Heart left ventricle (tissue), 16 donors: Measurements from ENCODE around the gene KCND3. TPM values are rescaled to one million over a fixed set of nuclear protein-coding genes. Genes with fewer than 3 reads are reported as not detected.
A peak's percentile ranks its signal among the peaks of the same experiment; 100 is the strongest.

ENCODE experiments used
- ATAC-seq, 4 donors: fragments of 200-7000 bp; cut with Tn5 transposase; one replicate each; pipeline ENCODE4 v1.9.1; 2020 to 2022; ENCODE audit warnings: moderate library complexity in 4 of 4, mild to moderate bottlenecking in 3 of 4, moderate number of reproducible peaks in 1 of 4
- DNase-seq, 5 donors: peaks; one replicate each; pipeline ENCODE4 v3.0.0-alpha.2; 2020
- H3K27ac ChIP-seq, 12 donors: fragments of 200-600 bp; sonication (generic) in 4 of 12; one replicate each; pipeline versions ENCODE4 v1.5.0 to v1.8.0; 2016 to 2022; ENCODE audit warnings: mild to moderate bottlenecking in 2 of 12
- H3K27me3 ChIP-seq, 9 donors: fragments of 200-600 bp; sonication (generic) in 2 of 9; one replicate each; pipeline versions ENCODE4 v1.5.1 to v1.8.0; 2016 to 2022; ENCODE audit warnings: mild to moderate bottlenecking in 3 of 9
- H3K36me3 ChIP-seq, 9 donors: fragments of 200-600 bp; sonication (generic) in 2 of 9; one replicate each; pipeline versions ENCODE4 v1.5.0 to v1.8.0; 2018 to 2022; ENCODE audit warnings: mild to moderate bottlenecking in 2 of 9
- H3K4me1 ChIP-seq, 12 donors: fragments of 200-600 bp; sonication (generic) in 4 of 12; one replicate each; pipeline versions ENCODE4 v1.5.0 to v1.8.0; 2016 to 2022; ENCODE audit warnings: mild to moderate bottlenecking in 3 of 12
- H3K4me3 ChIP-seq, 12 donors: fragments of 200-600 bp; sonication (generic) in 4 of 12; one replicate each; pipeline versions ENCODE4 v1.5.0 to v1.8.0; 2017 to 2022; ENCODE audit warnings: mild to moderate bottlenecking in 9 of 12, moderate library complexity in 4 of 12
- H3K9me3 ChIP-seq, 12 donors: fragments of 200-600 bp; sonication (generic) in 4 of 12; one replicate each; pipeline versions ENCODE4 v1.5.0 to v1.8.0; 2016 to 2022; ENCODE audit warnings: mild to moderate bottlenecking in 1 of 12
- POLR2A ChIP-seq, 2 donors: fragments of 450-650 bp; IDR thresholded peaks; one replicate each; pipeline ENCODE4 v1.6.1; 2017; ENCODE audit warnings: antibody characterized with exemption in 2 of 2, mild to moderate bottlenecking in 2 of 2, moderate library complexity in 2 of 2
- WGBS, 4 donors: extraction: QIAGEN DNeasy Blood & Tissue Kit in 2 of 4; methylation state at CpG; one replicate each; pipeline versions ENCODE4 v1.1.5 to v1.1.7; 2013 to 2018; 5-methylcytosine and 5-hydroxymethylcytosine counted together
- intact Hi-C, 10 donors: fragments of 100-400 bp; cut with DNase I; formaldehyde crosslinking; loops; one replicate each; pipeline versions ENCODE4 v1.11.1 to v1.14.2; 2022
- polyA plus RNA-seq, 2 donors: library from polyadenylated mRNA; stranded (reverse); fragments of 200-250 nt; gene quantifications; one replicate each; pipeline ENCODE4 v1.2.3, GENCODE V29; 2013
- total RNA-seq, 9 donors: library from RNA; depleted of rRNA in 2 of 9; stranded (reverse); fragments of >200 nt in 2 of 9; fragmentation: NEBNext Ultra II Directional in 3 of 9; extraction: Animal tissue kit (Norgen Biotek cat#: 25700) in 3 of 9; gene quantifications; one replicate each; pipeline versions ENCODE4 v1.1.0 to v1.2.4, GENCODE V29; 2016 to 2023
- TF ChIP-seq, protein P1 (sequence below), 12 donors: fragments of 200-600 bp; sonication (generic) in 4 of 12; IDR thresholded peaks; one replicate each; pipeline versions ENCODE4 v1.5.0 to v1.8.0; 2018 to 2022; ENCODE audit warnings: antibody characterized with exemption in 12 of 12, mild to moderate bottlenecking in 5 of 12
- donor health status: ischemic (EF 13 %, LVEDD 7.1; RV severe dilation, severe dysfunction).
- donor health status: healthy with polysubstance abuse.
- donor health status: DM: no; HTN: yes; CAD: no.
- donor health status: DM: no; HTN: no; CAD: no.
- donor health status: ischemic (EF 25% LVEDD 6.9; RV normal size, moderate dysfunction).
- donor health status: ischemic (EF 25% LVEDD 5.7; RV mildly dilated, moderate dysfunction).
- donor health status: healthy.
- donor health status: DM: yes; HTN: yes; CAD: no.
- donor health status: ischemic (EF 35%, LVEDD 5.7; RV mildly dilated, moderate dysfunction).
- donor health status: nonischemic (EF 11% LVEDD 7.7; RV severe dilation, severe dysfunction).
- donor health status: DM: yes; HTN: yes; CAD: no.
- donor health status: PGD.
- donor health status: ischemic (EF 29% LVEDD 5.4; RV normal size, mild dysfunction).
- donor health status: nonischemic (EF 23%, LVEDD 6.1; RV moderate dilation, normal function).

Gene KCND3
- total and polyA plus RNA-seq, 11 donors, result 7.2 to 23.0 (median 15.3) TPM

DNA sequence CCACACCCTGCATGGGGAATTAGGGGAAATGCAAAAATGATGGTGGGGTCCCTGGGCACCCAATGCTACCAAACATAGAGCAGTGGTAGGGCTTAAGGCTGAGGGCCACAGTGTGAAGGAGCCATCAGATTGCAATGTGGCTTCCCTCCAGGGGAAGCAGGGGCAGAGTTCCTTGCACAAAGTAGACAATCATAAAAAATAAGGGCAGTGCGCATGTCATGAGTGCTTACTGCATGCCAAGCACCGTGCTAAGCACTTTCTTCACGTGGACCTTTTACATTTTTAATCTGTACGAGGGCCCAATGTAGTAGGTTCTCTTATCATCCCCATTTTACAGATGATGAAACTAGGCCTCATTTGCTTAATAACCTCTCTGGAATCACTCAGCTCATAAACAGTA lies 177.2 kb downstream of the KCND3 start:
- no peaks in the 10 kb centered on the region for H3K9me3 ChIP-seq
- H3K36me3 ChIP-seq, result no peaks in the 10 kb centered on the region
- no peaks in the 10 kb centered on the region for H3K27me3 ChIP-seq
- no peak overlapping the region for H3K27ac ChIP-seq
- intact Hi-C loops, result no loop called here
- peaks cover 0 to 4% (median 0%) of the 10 kb centered on the region in 12 donors for H3K4me1 ChIP-seq
- WGBS, 4 donors, result 91 to 95% (median 92%) methylated on average over 4 of the region's 4 CpGs
- TF ChIP-seq, protein P1, sequence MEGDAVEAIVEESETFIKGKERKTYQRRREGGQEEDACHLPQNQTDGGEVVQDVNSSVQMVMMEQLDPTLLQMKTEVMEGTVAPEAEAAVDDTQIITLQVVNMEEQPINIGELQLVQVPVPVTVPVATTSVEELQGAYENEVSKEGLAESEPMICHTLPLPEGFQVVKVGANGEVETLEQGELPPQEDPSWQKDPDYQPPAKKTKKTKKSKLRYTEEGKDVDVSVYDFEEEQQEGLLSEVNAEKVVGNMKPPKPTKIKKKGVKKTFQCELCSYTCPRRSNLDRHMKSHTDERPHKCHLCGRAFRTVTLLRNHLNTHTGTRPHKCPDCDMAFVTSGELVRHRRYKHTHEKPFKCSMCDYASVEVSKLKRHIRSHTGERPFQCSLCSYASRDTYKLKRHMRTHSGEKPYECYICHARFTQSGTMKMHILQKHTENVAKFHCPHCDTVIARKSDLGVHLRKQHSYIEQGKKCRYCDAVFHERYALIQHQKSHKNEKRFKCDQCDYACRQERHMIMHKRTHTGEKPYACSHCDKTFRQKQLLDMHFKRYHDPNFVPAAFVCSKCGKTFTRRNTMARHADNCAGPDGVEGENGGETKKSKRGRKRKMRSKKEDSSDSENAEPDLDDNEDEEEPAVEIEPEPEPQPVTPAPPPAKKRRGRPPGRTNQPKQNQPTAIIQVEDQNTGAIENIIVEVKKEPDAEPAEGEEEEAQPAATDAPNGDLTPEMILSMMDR (IDR thresholded peaks at IDR 0.05), result no peak
- no peak for TF ChIP-seq POLR2A (IDR thresholded peaks at IDR 0.05)
- ATAC-seq, result no peak
- DNase-seq, result no peak
- H3K4me3 ChIP-seq, result no peak overlapping the region

DNA sequence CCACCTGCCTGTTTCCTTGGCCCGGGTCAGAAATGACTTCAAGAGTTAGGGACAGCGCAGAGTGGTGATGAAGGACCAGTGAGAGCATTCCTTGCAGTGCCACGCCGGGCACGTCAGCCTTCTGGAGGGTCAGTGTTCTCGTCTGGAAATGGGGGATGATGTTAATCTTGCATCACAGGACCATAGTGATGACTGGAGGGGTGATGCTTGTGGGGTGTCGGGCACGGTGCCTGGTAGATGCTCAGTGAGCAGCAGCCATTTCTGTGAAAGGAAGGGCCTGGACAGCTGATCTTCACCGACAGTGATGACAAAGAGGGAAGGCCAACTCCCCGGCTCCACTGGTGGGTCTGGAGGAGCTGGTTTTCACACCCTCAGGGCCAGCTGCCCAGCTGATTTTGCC lies 177.6 kb downstream of the KCND3 start:
- no peaks in the 10 kb centered on the region for H3K36me3 ChIP-seq
- ATAC-seq, result no peak
- no peak overlapping the region for H3K27ac ChIP-seq
- H3K4me3 ChIP-seq, result no peak overlapping the region
- no peaks in the 10 kb centered on the region for H3K9me3 ChIP-seq
- no peaks in the 10 kb centered on the region for H3K27me3 ChIP-seq
- H3K4me1 ChIP-seq, result peaks cover 0 to 4% (median 0%) of the 10 kb centered on the region in 12 donors
- DNase-seq, result no peak
- WGBS, 4 donors, result 79 to 89% (median 83%) methylated on average over 10 of the region's 10 CpGs
- intact Hi-C loops, result no loop called here
- TF ChIP-seq, protein P1 (IDR thresholded peaks at IDR 0.05), result no peak
- TF ChIP-seq POLR2A (IDR thresholded peaks at IDR 0.05), result no peak

DNA sequence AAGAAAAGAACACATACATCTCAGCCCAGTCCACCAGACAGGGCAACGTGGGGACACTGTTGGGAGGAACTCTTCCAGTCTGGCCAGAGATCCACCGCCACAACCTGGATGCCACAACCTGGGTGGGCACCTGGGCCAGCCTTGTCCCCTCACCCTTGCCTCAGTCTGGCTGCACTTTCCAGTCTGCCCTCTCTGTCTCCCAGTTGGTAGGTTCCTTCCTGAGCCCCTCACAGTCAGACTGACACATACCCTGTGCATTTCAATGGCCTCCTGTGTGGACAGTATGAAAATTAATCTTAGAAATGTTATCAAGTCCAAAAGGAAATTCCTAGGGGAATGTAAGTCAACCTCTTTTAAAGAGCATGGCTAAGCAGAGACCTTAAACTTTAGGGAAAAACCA lies 184.2 kb downstream of the KCND3 start:
- Histone ChIP-seq H3K4me1 (peaks cover 0 to 31% (median 8%) of the 10 kb centered on the region in 12 donors), H3K9me3 (no peaks in the 10 kb centered on the region), H3K4me3 (no peak overlapping the region), H3K27ac (no peak overlapping the region), H3K27me3 (no peaks in the 10 kb centered on the region), H3K36me3 (no peaks in the 10 kb centered on the region)
- 83 to 100% (median 85%) methylated on average over 1 to 2 of the region's 2 CpGs for WGBS, 4 donors
- TF ChIP-seq, protein P1 (IDR thresholded peaks at IDR 0.05), result no peak
- TF ChIP-seq POLR2A (IDR thresholded peaks at IDR 0.05), result no peak
- no peak for DNase-seq
- intact Hi-C loops, result loop anchor here in 3 of 10 donors (10.0 kb wide), 2 partner anchors 80 to 190 kb away; no protein-coding TSS in a partner anchor
- ATAC-seq, result no peak

DNA sequence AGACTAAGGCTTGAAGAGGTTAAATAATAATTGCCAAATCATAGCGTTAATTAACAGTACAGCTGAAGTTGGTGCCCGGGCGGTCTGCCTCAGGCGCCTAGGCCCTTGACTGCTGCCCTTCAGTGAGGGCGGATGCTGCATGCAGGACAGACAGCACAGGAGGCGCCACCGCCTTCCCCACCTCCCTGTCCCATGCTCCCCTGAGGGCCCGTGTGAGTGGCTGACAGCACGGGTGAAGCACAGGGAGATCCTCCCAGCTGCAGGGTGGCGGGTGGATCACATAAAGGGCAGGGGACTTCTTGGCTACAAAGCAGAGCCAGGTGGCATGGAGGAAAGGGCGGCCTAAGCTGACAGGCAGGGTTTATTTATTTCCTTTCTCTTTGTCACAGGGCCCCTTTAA lies 184.7 kb downstream of the KCND3 start:
- Histone ChIP-seq H3K9me3 (no peaks in the 10 kb centered on the region), H3K4me3 (no peak overlapping the region), H3K27me3 (no peaks in the 10 kb centered on the region), H3K27ac (peak overlapping the region in 1 of 12 donors; percentile 34), H3K4me1 (peaks cover 0 to 31% (median 8%) of the 10 kb centered on the region in 12 donors), H3K36me3 (no peaks in the 10 kb centered on the region)
- no peak for TF ChIP-seq POLR2A (IDR thresholded peaks at IDR 0.05)
- DNase-seq (no peak), ATAC-seq (no peak)
- 81 to 89% (median 85%) methylated on average over 11 of the region's 11 CpGs for WGBS, 4 donors
- intact Hi-C loops, result loop anchor here in 6 of 10 donors (5.0 to 10.0 kb wide), 4 partner anchors 80 to 190 kb away; no protein-coding TSS in a partner anchor

DNA sequence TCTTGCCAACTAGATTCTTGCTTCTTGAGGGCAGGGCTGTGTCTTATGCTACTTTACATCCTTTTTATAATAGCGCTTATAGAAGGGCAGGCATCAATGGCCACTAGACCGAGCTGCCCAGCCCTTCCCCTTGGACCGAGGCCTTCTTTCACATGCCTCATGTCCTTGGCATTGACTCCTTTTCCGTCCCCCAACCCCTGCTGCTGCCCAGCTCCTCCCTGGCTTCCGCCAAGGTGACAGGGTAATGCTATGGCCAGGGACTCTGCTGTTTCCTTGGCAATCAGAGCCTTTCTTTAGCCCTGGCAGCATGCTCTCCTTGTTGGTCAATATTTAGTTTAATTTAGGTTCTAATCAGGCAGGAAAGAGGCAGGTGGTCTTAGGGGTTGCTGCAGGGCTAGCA lies 185.5 kb downstream of the KCND3 start:
- WGBS, 4 donors, result 58 to 68% (median 63%) methylated on average over 5 of the region's 5 CpGs
- no peak overlapping the region for H3K4me3 ChIP-seq
- no peaks in the 10 kb centered on the region for H3K36me3 ChIP-seq
- ATAC-seq (no peak), DNase-seq (no peak)
- TF ChIP-seq, protein P1 (IDR thresholded peaks at IDR 0.05), result no peak
- TF ChIP-seq POLR2A (IDR thresholded peaks at IDR 0.05), result no peak
- H3K9me3 ChIP-seq, result no peaks in the 10 kb centered on the region
- intact Hi-C loops, result loop anchor here in 6 of 10 donors (5.0 to 10.0 kb wide), 4 partner anchors 81 to 191 kb away; no protein-coding TSS in a partner anchor
- no peaks in the 10 kb centered on the region for H3K27me3 ChIP-seq
- H3K27ac ChIP-seq, result peak overlapping the region in 3 of 12 donors; percentile 18 to 34 (median 27)
- peaks cover 0 to 31% (median 8%) of the 10 kb centered on the region in 12 donors for H3K4me1 ChIP-seq
